SJSA1 (cell line): Measurements from ENCODE around the gene ZNF182. TPM values are rescaled to one million over a fixed set of nuclear protein-coding genes. Genes with fewer than 3 reads are reported as not detected.
"Not testable (repeated sequence)": the region's sequence is repeated elsewhere in the genome, so short reads cannot be mapped to it uniquely, and the experiment has no call there.

ENCODE experiments used
- DNase-seq, 2 experiments: peaks; one replicate each; pipeline ENCODE4 v3.0.0-alpha.2; 2015 to 2020; ENCODE audit warnings: low spot score in 2 of 2, low read depth in 1 of 2
- H3K27ac ChIP-seq: fragments of 250-450 bp; sonication (Bioruptor Pico); 2 replicates; pipeline ENCODE4 v1.5.1; 2020; ENCODE audit warnings: mild to moderate bottlenecking, moderate library complexity
- H3K27me3 ChIP-seq: fragments of 250-450 bp; sonication (Bioruptor Pico); replicated peaks from 2 replicates; pipeline ENCODE4 v1.5.1; 2020; ENCODE audit warnings: mild to moderate bottlenecking, moderate library complexity
- H3K36me3 ChIP-seq: fragments of 250-450 bp; sonication (Bioruptor Pico); 2 replicates; pipeline ENCODE4 v1.5.1; 2020; ENCODE audit warnings: mild to moderate bottlenecking
- H3K4me1 ChIP-seq: fragments of 250-450 bp; sonication (Bioruptor Pico); replicated peaks from 2 replicates; pipeline ENCODE4 v1.6.1; 2021; ENCODE audit warnings: mild to moderate bottlenecking
- H3K4me3 ChIP-seq: fragments of 250-450 bp; sonication (Bioruptor Pico); 2 replicates; pipeline ENCODE4 v1.5.1; 2020; ENCODE audit warnings: mild to moderate bottlenecking
- H3K9me3 ChIP-seq: fragments of 250-450 bp; sonication (Bioruptor Pico); replicated peaks from 2 replicates; pipeline ENCODE4 v1.5.1; 2020; ENCODE audit warnings: mild to moderate bottlenecking
- total RNA-seq: library from RNA; depleted of rRNA; stranded (reverse); fragments of >200 nt; shearing (Covaris generic); gene quantifications from 2 replicates; pipeline ENCODE4 v1.2.3, GENCODE V29; 2014; rRNA removed

The ZNF182 gene
- total RNA-seq: 3.4 and 3.9 TPM in 2 replicates

- H3K27me3 ChIP-seq: no peaks in the 10 kb centered on the region
- H3K27ac ChIP-seq: peak within 1 kb of the TSS; percentile 90
- 0 out of 2 replicates have a peak, but pooled peaks cover 2% of the 10 kb centered on the region for H3K4me1 ChIP-seq
- H3K4me3 ChIP-seq: peak within 1 kb of the TSS; percentile 62
- H3K36me3 ChIP-seq: peaks cover 10% of the 10 kb centered on the region; the same call in 1 of the 2 replicates
- DNase-seq: peak; percentile 84 to 92
- H3K9me3 ChIP-seq: no peaks in the 10 kb centered on the region
These were observed at the start of gene ZNF182 for GRCh38 chrX:48003758-48004457. Gene ZNF182, minus strand, starts transcription at chrX:48003989. Its CDS starts 1,380 bp downstream, at chrX:48002609.

GRCh38 chrX:48046846-48047245 lies 43.1 kb upstream of the ZNF182 start:
- H3K4me1 ChIP-seq: no peaks in the 10 kb centered on the region
- no peak overlapping the region for H3K27ac ChIP-seq
- H3K36me3 ChIP-seq: no peaks in the 10 kb centered on the region
- H3K4me3 ChIP-seq: no peak overlapping the region
- H3K27me3 ChIP-seq: no peaks in the 10 kb centered on the region
- DNase-seq: no peak
- H3K9me3 ChIP-seq: no peaks in the 10 kb centered on the region

- no peak overlapping the region for H3K27ac ChIP-seq
- H3K36me3 ChIP-seq: no peaks in the 10 kb centered on the region
- H3K4me1 ChIP-seq: no peaks in the 10 kb centered on the region
- H3K4me3 ChIP-seq: no peak overlapping the region
- DNase-seq: peak in 1 of 2 experiments; percentile 1
- no peaks in the 10 kb centered on the region for H3K9me3 ChIP-seq
- no peaks in the 10 kb centered on the region for H3K27me3 ChIP-seq
These were observed 41.9 kb upstream of the ZNF182 start for GRCh38 chrX:48045410-48046311.

- Histone ChIP-seq H3K27ac (no peak overlapping the region), H3K36me3 (no peaks in the 10 kb centered on the region), H3K4me3 (no peak overlapping the region), H3K9me3 (no peaks in the 10 kb centered on the region), H3K4me1 (no peaks in the 10 kb centered on the region), H3K27me3 (no peaks in the 10 kb centered on the region)
- DNase-seq: no peak
These were observed 39.3 kb upstream of the ZNF182 start for GRCh38 chrX:48043056-48043455.

GRCh38 chrX:48035891-48036290 lies 32.1 kb upstream of the ZNF182 start:
- Histone ChIP-seq H3K4me3 (no peak overlapping the region), H3K4me1 (no peaks in the 10 kb centered on the region), H3K27ac (no peak overlapping the region), H3K36me3 (no peaks in the 10 kb centered on the region), H3K27me3 (no peaks in the 10 kb centered on the region), H3K9me3 (no peaks in the 10 kb centered on the region)
- DNase-seq: no peak

- H3K27me3 ChIP-seq, H3K36me3 ChIP-seq, H3K27ac ChIP-seq, H3K9me3 ChIP-seq, H3K4me1 ChIP-seq, H3K4me3 ChIP-seq, DNase-seq: not testable (repeated sequence)
These were observed 26.9 kb upstream of the ZNF182 start for GRCh38 chrX:48030641-48031173.

GRCh38 chrX:48030237-48030636 lies 26.4 kb upstream of the ZNF182 start:
- H3K4me3 ChIP-seq: no peak overlapping the region
- no peak for DNase-seq
- no peaks in the 10 kb centered on the region for H3K4me1 ChIP-seq
- H3K27me3 ChIP-seq: no peaks in the 10 kb centered on the region
- no peak overlapping the region for H3K27ac ChIP-seq
- no peaks in the 10 kb centered on the region for H3K9me3 ChIP-seq
- H3K36me3 ChIP-seq: no peaks in the 10 kb centered on the region

- DNase-seq: no peak
- Histone ChIP-seq H3K4me1 (no peaks in the 10 kb centered on the region), H3K4me3 (no peak overlapping the region), H3K36me3 (no peaks in the 10 kb centered on the region), H3K27me3 (no peaks in the 10 kb centered on the region), H3K27ac (no peak overlapping the region), H3K9me3 (no peaks in the 10 kb centered on the region)
These were observed 24.3 kb upstream of the ZNF182 start for GRCh38 chrX:48028091-48028490.

- H3K4me3 ChIP-seq, H3K9me3 ChIP-seq: not testable (repeated sequence)
These were observed 23.8 kb upstream of the ZNF182 start for GRCh38 chrX:48027545-48027944.

GRCh38 chrX:48025561-48025960 lies 21.8 kb upstream of the ZNF182 start:
- Histone ChIP-seq H3K27ac (no peak overlapping the region), H3K4me3 (no peak overlapping the region), H3K36me3 (no peaks in the 10 kb centered on the region), H3K4me1 (no peaks in the 10 kb centered on the region), H3K27me3 (no peaks in the 10 kb centered on the region), H3K9me3 (no peaks in the 10 kb centered on the region)
- peak in 1 of 2 experiments; percentile 43 for DNase-seq

More at GRCh38 chrX:48027545-48027944, 23.8 kb upstream of the ZNF182 start:
- H3K4me1 ChIP-seq, H3K27me3 ChIP-seq, H3K36me3 ChIP-seq, H3K27ac ChIP-seq, DNase-seq: not testable (repeated sequence)

GRCh38 chrX:48022738-48023137 lies 18.9 kb upstream of the ZNF182 start:
- Histone ChIP-seq H3K4me3 (no peak overlapping the region), H3K27me3 (no peaks in the 10 kb centered on the region), H3K4me1 (no peaks in the 10 kb centered on the region), H3K36me3 (no peaks in the 10 kb centered on the region), H3K9me3 (no peaks in the 10 kb centered on the region), H3K27ac (no peak overlapping the region)
- DNase-seq: no peak

GRCh38 chrX:48022100-48022499 lies 18.3 kb upstream of the ZNF182 start:
- Histone ChIP-seq H3K27me3 (no peaks in the 10 kb centered on the region), H3K9me3 (no peaks in the 10 kb centered on the region), H3K36me3 (no peaks in the 10 kb centered on the region), H3K27ac (no peak overlapping the region), H3K4me3 (no peak overlapping the region), H3K4me1 (no peaks in the 10 kb centered on the region)
- DNase-seq: no peak

GRCh38 chrX:48021026-48021900 lies 17.5 kb upstream of the ZNF182 start:
- no peaks in the 10 kb centered on the region for H3K4me1 ChIP-seq
- no peaks in the 10 kb centered on the region for H3K9me3 ChIP-seq
- peak; percentile 65 to 86 for DNase-seq
- peak overlapping the region; percentile 98 for H3K27ac ChIP-seq
- no peaks in the 10 kb centered on the region for H3K36me3 ChIP-seq
- peak overlapping the region; percentile 56 for H3K4me3 ChIP-seq
- no peaks in the 10 kb centered on the region for H3K27me3 ChIP-seq
